Activated naive CD4-positive, alpha-beta T cell treated with anti-CD3 and anti-CD28 coated beads for 36 hours (primary cell): ENCODE measurements around the gene NANP. TPM values are rescaled to one million over a fixed set of nuclear protein-coding genes. Genes with fewer than 3 reads are reported as not detected.
A peak's percentile ranks its signal among the peaks of the same experiment; 100 is the strongest.

Experiments
- CTCF ChIA-PET: fragments of 350-600 bp; sonication (Branson Sonifier 250); formaldehyde crosslinking; loops from one replicate; lab custom pipeline; 2021; ENCODE audit warnings: antibody characterized with exemption; lab: Charles Lee
- DNase-seq: peaks from one replicate; pipeline ENCODE4 v3.0.0-alpha.2; 2020
- H3K27ac Mint-ChIP-seq: one replicate; pipeline ENCODE4 v1.8.0; 2021; ENCODE audit warnings: mild to moderate bottlenecking, mixed read lengths
- H3K27me3 Mint-ChIP-seq: one replicate; pipeline ENCODE4 v1.8.0; 2021; ENCODE audit warnings: low read depth, mixed read lengths
- H3K36me3 Mint-ChIP-seq: one replicate; pipeline ENCODE4 v1.8.0; 2021; ENCODE audit warnings: low read depth, mixed read lengths
- H3K4me1 Mint-ChIP-seq: one replicate; pipeline ENCODE4 v1.8.0; 2021; ENCODE audit warnings: low read depth, mixed read lengths
- H3K4me3 Mint-ChIP-seq: one replicate; pipeline ENCODE4 v1.8.0; 2021; ENCODE audit warnings: mild to moderate bottlenecking, moderate library complexity, mixed read lengths
- H3K9me3 Mint-ChIP-seq: one replicate; pipeline ENCODE4 v1.8.0; 2021; ENCODE audit warnings: mixed read lengths
- intact Hi-C: fragments of 100-400 bp; cut with micrococcal nuclease; formaldehyde crosslinking; loops from one replicate; pipeline ENCODE4 v1.15.1; 2023
- total RNA-seq, 2 experiments: library from RNA; stranded (reverse); gene quantifications; one replicate each; pipeline ENCODE4 v1.2.3, GENCODE V29; 2021

Gene NANP
- total RNA-seq, 2 experiments from 2014 or later, result 6.4 to 6.9 TPM

DNA sequence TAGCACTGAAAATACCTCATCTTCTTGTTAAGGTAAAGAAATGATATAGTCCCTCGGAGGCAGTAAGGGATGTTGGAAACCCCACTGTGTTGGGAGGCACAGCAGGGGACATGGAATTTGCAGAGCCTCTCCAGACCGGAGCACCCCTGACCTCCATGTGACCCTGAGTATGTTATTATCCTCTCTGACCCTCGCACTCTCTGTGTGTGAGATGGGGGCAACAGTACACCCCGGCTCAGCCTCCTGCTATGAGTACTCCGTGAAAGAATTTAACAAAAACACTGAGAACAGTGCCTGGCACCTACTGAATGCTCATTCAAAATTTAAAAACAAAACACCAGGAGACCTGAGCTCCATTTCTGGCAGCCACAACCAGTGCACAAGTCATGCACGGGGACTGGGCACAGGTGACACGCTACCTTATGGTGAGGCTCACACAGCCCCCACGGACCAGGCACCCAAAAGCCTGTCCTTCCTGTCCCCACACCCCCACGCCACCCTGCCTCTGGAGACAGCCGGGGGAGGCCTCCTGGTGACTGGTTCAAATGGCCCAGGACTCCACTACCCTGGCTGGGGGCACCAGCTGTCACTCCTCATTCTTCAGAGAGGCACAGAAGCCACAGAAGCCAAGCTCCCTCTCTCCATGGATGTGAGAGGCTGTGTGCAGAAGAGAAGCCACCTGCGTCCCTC, 44.6 kb downstream of the NANP start:
- Mint-ChIP-seq H3K4me3 (no peak overlapping the region), H3K27me3 (peaks cover 4% of the 10 kb centered on the region), H3K27ac (no peak overlapping the region), H3K36me3 (no peaks in the 10 kb centered on the region), H3K9me3 (no peaks in the 10 kb centered on the region), H3K4me1 (peaks cover 2% of the 10 kb centered on the region)
- no peak for DNase-seq
- intact Hi-C loops, result no loop called here
- CTCF ChIA-PET, result no interaction called here

DNA sequence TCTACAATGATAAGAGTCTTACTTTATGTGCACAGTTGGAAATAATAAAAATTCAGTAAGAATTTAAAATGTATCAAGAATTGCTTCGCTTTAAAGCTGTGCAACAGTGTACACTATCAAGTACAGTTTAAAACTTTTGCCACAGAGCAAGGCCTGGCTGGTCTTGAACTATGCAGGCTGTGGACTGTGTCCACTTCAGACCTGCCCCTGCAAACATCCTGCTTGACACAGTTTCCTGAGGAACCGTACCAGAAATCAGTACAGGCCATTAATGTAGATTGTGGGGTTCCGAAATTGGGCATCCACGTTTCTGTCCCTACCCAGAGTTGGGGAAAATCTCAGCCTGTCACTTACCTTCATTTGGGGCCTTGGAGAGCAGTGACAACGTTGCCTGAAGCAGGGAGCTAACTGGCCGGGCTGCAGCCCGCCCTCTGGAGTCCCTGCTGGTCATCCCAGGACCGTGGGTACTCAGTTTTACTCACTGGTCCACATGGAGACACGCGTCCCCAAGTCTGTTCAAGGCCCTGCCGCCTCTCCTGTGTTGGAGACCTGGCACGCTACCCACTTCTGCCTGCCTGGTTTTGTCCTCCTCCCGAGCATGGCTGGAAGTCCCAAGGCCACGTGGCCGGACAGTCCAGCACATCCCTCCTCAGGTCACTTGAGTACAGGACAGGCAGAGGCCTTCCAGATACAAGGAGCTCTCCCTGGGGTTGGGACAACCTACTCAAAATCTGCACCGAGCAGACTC, 46.9 kb downstream of the NANP start:
- DNase-seq, result no peak
- no peaks in the 10 kb centered on the region for H3K27me3 Mint-ChIP-seq
- intact Hi-C loops, result no loop called here
- CTCF ChIA-PET, result no interaction called here
- H3K4me3 Mint-ChIP-seq, result no peak overlapping the region
- H3K9me3 Mint-ChIP-seq, result no peaks in the 10 kb centered on the region
- H3K4me1 Mint-ChIP-seq, result no peaks in the 10 kb centered on the region
- H3K27ac Mint-ChIP-seq, result no peak overlapping the region
- H3K36me3 Mint-ChIP-seq, result no peaks in the 10 kb centered on the region

DNA sequence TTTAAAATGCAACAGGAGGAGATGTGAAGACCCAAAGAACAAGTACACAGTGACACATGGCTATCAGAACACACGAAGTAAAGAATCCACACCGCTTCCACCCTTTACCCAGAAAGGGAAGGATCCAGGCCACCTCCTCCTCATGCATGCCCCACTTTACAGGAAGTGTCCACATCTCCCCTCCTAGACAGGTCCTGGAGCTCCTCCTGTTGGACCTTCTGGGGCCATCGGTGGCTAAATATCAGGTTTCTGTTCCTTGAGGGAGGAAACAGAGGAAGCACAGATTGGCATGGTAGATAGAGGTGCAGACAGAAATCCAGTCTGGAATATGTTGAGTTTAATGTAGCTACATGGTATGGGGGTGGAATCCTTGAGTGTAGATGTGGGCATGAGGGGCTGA, 49.4 kb downstream of the NANP start:
- no peaks in the 10 kb centered on the region for H3K9me3 Mint-ChIP-seq
- no peak for DNase-seq
- intact Hi-C loops, result no loop called here
- no peaks in the 10 kb centered on the region for H3K4me1 Mint-ChIP-seq
- CTCF ChIA-PET, result no interaction called here
- no peaks in the 10 kb centered on the region for H3K36me3 Mint-ChIP-seq
- no peak overlapping the region for H3K27ac Mint-ChIP-seq
- H3K27me3 Mint-ChIP-seq, result no peaks in the 10 kb centered on the region
- H3K4me3 Mint-ChIP-seq, result no peak overlapping the region

DNA sequence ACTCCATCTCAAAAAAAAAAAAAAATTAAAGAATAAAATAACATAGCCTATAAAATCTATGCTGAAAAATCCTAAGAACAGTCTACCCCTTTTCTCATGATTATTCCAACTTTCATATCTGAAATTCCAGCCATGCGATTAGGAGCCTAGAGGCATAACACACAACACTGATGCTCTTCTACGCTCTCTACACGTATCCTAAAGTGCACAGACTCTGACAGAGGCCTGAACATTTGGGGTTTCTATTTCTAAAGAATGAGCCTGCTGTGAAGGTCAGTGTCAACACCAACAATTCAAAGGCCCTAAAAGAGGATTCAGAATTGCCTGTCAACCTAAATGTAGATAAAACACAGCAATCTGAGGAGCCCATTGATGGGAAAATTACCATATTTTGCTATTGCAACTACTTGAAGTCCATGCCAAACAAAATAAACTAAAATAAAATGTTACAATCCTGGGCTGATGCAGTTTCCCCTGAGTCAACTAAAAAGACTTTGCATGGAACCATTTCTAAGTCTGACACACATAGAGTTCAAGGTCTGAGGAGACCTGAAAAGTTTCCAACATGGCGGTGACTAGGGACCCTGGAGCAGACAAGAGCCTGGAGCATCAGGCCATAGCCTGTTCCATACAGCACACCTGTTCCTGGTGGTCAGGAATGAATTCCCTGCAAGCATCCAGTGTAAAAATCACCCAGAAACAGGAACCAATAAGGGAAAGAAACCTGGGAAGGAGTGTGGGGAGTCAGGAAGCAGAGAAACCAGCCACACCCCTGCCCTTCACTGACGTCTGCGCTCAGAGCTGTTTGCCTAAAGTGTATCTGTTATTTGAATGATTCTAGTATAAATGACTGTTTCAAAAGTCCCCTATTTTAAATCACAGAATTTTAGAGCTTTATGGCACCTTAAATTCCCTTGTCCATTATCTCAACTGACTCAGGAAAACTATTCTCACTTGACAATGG, 50.2 kb downstream of the NANP start:
- DNase-seq, result no peak
- H3K4me3 Mint-ChIP-seq, result no peak overlapping the region
- H3K9me3 Mint-ChIP-seq, result no peaks in the 10 kb centered on the region
- CTCF ChIA-PET, result no interaction called here
- no peaks in the 10 kb centered on the region for H3K27me3 Mint-ChIP-seq
- H3K36me3 Mint-ChIP-seq, result no peaks in the 10 kb centered on the region
- H3K27ac Mint-ChIP-seq, result no peak overlapping the region
- H3K4me1 Mint-ChIP-seq, result no peaks in the 10 kb centered on the region
- intact Hi-C loops, result no loop called here

DNA sequence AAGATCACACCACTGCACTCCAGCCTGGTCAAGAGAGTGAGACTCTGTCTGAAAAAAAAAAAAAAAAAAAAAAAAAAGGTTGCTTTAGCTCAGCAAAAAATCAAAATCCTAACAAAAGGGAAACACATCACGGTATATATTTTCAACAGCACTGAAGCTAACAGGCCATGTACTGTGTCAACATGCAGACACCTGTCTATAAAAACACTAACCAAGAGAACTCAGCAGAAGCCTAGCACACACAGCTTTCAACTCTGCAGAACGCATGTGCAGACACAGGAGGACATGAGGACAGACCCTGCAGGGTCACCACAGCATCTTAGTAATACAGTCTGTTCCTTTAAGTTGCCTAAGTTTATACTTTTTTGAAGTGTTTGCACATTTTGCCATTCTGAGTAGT, 52.0 kb downstream of the NANP start:
- Mint-ChIP-seq H3K27ac (no peak overlapping the region), H3K27me3 (no peaks in the 10 kb centered on the region), H3K9me3 (no peaks in the 10 kb centered on the region), H3K4me3 (no peak overlapping the region), H3K4me1 (peaks cover 5% of the 10 kb centered on the region), H3K36me3 (no peaks in the 10 kb centered on the region)
- CTCF ChIA-PET, result interaction anchor here (0.8 kb wide), 1 partner anchor 578 kb away, joined by 3 read pairs; no protein-coding TSS in a partner anchor
- intact Hi-C loops, result no loop called here
- DNase-seq, result no peak

DNA sequence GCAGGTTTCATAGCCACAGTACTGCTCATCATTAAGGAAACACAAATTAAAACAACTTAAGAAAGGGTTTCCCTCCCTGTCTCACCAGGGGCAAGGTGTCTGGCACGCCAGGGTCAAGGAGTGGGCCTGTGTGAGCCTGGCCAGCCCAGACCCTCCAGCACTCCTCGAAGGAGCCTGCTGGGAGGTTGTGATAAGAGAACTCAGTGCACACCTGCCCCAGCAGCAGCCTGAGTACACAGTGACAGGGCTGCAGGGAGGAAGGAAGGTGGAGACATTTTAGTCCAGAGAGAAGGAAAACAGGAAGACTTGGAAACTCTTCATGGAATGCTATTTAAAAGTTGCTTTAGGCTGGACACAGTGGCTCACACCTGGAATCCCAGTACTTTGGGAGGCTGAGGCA, 52.6 kb downstream of the NANP start:
- intact Hi-C loops, result no loop called here
- peaks cover 8% of the 10 kb centered on the region for H3K4me1 Mint-ChIP-seq
- no peaks in the 10 kb centered on the region for H3K27me3 Mint-ChIP-seq
- no peaks in the 10 kb centered on the region for H3K36me3 Mint-ChIP-seq
- no peak overlapping the region for H3K4me3 Mint-ChIP-seq
- no peak overlapping the region for H3K27ac Mint-ChIP-seq
- no peaks in the 10 kb centered on the region for H3K9me3 Mint-ChIP-seq
- CTCF ChIA-PET, result interaction anchor here (0.8 kb wide), 1 partner anchor 578 kb away, joined by 3 read pairs; no protein-coding TSS in a partner anchor
- no peak for DNase-seq

DNA sequence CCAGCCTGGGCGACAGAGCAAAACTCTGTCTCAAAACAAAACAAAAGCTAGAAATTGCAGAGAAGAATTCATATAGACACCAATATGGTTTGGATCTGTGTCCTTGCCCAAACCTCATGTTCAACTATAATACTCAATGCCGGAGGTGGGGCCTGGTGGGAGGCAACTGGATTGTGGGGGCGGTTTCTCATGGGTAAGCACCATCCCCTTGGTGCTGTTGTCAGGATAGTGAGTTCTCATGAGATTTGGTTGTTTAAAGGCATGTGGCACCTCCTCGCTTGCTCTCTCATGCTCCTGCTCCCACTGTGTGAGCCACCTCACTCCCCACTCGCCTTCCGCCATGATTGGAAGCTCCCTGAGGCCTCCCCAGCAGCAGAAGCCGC, 53.7 kb downstream of the NANP start:
- Mint-ChIP-seq H3K36me3 (no peaks in the 10 kb centered on the region), H3K9me3 (no peaks in the 10 kb centered on the region), H3K4me3 (no peak overlapping the region), H3K4me1 (peaks cover 13% of the 10 kb centered on the region), H3K27me3 (no peaks in the 10 kb centered on the region), H3K27ac (no peak overlapping the region)
- intact Hi-C loops, result no loop called here
- CTCF ChIA-PET, result interaction anchor here (0.6 to 0.7 kb wide), 2 partner anchors 46 to 101 kb away, joined by 4 read pairs; no protein-coding TSS in a partner anchor
- no peak for DNase-seq

DNA sequence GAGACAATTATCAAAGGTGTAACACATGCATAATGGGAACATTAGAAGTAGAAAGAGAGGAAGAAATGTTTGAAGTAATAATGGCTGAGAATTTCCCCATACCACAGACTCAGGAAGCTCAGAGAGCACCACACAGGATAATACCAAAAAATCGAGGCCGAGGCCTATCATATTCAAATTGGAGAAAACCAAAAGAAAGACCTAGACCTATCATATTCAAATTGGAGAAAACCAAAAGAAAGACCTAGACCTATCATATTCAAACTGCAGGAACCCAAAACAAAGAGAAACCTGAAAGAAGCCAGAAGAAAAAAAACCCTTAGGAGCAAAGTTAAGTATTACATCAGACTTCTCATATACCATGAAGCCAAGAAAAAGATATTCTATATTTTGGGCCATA, 56.5 kb downstream of the NANP start:
- Mint-ChIP-seq H3K27ac (peak overlapping the region; percentile 57), H3K36me3 (peaks cover 3% of the 10 kb centered on the region), H3K27me3 (no peaks in the 10 kb centered on the region), H3K9me3 (no peaks in the 10 kb centered on the region), H3K4me3 (no peak overlapping the region), H3K4me1 (peaks cover 18% of the 10 kb centered on the region)
- CTCF ChIA-PET, result interaction anchor here (0.7 kb wide), 1 partner anchor 644 kb away, joined by 3 read pairs; no protein-coding TSS in a partner anchor
- intact Hi-C loops, result loop anchor here (1.0 kb wide), 1 partner anchor 18 kb away; the partner anchor contains the start of gene NINL
- DNase-seq, result no peak

DNA sequence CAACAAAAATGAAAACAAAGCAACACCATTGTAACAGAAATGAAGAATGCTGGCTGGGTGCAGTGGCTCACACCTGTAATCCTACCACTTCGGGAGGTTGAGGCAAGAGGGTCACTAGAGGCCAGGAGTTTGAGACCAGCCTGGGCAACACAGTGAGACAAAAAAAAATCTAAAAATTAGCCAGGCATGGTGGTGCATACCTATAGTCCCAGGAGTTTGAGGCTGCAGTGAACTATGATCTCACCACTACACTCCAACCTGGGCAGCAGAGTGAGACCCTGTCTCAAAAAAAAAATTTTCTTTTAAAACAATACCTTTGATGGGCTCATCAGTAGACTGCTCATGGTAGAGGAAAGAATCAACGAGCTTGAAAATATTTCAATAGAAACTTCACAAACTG, 57.0 kb downstream of the NANP start:
- Mint-ChIP-seq H3K36me3 (peaks cover 3% of the 10 kb centered on the region), H3K27ac (peak overlapping the region; percentile 57), H3K4me1 (peaks cover 18% of the 10 kb centered on the region), H3K9me3 (no peaks in the 10 kb centered on the region), H3K27me3 (no peaks in the 10 kb centered on the region), H3K4me3 (no peak overlapping the region)
- intact Hi-C loops, result loop anchor here (1.0 kb wide), 1 partner anchor 18 kb away; the partner anchor contains the start of gene NINL
- CTCF ChIA-PET, result no interaction called here
- no peak for DNase-seq

DNA sequence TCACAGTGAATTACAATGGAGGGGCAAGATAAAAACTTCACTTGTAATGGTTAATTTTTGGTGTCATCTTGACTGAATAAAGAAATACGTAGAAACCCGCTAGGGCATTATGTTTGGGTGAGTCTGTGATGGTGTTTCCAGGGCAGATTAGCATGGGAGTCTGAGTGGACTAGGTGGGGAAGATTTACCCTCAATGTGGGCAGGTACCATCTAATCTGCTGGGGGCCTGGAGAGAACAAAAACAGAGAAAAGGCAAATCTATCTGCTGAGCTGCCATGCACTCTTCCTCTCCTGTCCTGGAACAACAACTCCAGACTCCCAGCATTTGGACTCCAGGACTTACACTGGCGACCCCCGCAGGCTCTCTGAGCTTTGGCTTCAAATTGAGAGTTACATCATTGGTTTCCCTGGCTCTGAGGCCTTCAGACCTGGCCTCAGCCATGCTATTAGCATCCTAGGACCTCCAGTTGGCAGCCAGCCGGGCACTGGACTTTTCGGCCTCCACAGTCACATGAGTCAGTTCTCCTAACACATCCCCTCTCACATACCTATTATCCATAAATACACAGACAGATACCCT, 58.1 kb downstream of the NANP start:
- Mint-ChIP-seq H3K9me3 (no peaks in the 10 kb centered on the region), H3K4me3 (no peak overlapping the region), H3K27me3 (no peaks in the 10 kb centered on the region), H3K36me3 (peaks cover 3% of the 10 kb centered on the region), H3K4me1 (peaks cover 18% of the 10 kb centered on the region), H3K27ac (no peak overlapping the region)
- intact Hi-C loops, result no loop called here
- CTCF ChIA-PET, result no interaction called here
- DNase-seq, result no peak

DNA sequence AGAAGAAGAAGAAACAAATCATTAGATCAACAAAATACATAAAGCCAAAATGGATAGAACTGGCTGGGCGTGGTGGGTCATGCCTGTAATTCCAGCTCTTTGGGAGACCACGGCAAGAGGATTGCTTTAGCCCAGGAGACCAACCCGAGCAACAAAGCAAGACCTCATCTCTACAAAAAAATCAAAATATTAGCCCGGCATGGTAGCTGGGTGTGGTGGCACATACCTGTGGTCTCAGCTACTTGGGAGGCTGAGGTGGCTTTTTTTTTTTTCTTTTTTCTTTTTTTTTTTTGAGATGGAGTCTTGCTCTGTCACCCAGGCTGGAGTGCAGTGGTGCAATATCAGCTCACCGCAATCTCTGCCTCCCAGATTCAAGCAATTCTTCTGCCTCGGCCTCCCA, 59.9 kb downstream of the NANP start:
- no peak for DNase-seq
- intact Hi-C loops, result no loop called here
- no peak overlapping the region for H3K4me3 Mint-ChIP-seq
- CTCF ChIA-PET, result no interaction called here
- H3K27me3 Mint-ChIP-seq, result no peaks in the 10 kb centered on the region
- H3K9me3 Mint-ChIP-seq, result no peaks in the 10 kb centered on the region
- no peak overlapping the region for H3K27ac Mint-ChIP-seq
- H3K4me1 Mint-ChIP-seq, result peaks cover 18% of the 10 kb centered on the region
- H3K36me3 Mint-ChIP-seq, result peaks cover 3% of the 10 kb centered on the region

DNA sequence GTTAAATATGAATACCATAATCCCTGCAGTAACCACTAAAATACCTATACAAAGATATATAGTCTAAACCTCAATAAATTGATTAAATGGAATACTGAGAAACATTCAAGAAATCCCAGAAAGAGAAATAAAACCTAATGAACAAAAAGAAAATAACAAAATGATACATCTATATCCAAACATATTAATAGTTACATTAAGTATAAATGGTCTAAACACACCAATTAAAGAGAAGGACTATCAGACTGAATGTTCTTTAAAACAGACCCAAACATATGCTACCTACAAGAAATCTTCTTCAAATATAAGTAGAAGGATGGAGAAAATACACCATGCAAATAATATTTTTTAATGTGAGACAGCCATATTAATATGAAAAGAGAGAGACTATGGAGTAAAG, 60.5 kb downstream of the NANP start:
- no peak overlapping the region for H3K27ac Mint-ChIP-seq
- peaks cover 3% of the 10 kb centered on the region for H3K36me3 Mint-ChIP-seq
- DNase-seq, result no peak
- H3K4me1 Mint-ChIP-seq, result peaks cover 18% of the 10 kb centered on the region
- H3K9me3 Mint-ChIP-seq, result no peaks in the 10 kb centered on the region
- H3K4me3 Mint-ChIP-seq, result no peak overlapping the region
- intact Hi-C loops, result no loop called here
- H3K27me3 Mint-ChIP-seq, result no peaks in the 10 kb centered on the region
- CTCF ChIA-PET, result no interaction called here
